GM21528 (cell line): ENCODE measurements around the gene AKT1.

Experiments
- ATAC-seq: cut with Tn5 transposase; IDR thresholded peaks from one replicate; pipeline ENCODE4 v1.9.1; 2021; ENCODE audit warnings: mild to moderate bottlenecking, moderate library complexity; ENCODE audit not compliant: unreplicated experiment, low FRiP score

The AKT1 gene

GRCh38 chr14:104800015-104800770 is 4.6 kb upstream of the AKT1 start:
- ATAC-seq: peak; percentile 45

- ATAC-seq: no peak
Measured at GRCh38 chr14:104799244-104800014, 3.9 kb upstream of the AKT1 start.

DNA sequence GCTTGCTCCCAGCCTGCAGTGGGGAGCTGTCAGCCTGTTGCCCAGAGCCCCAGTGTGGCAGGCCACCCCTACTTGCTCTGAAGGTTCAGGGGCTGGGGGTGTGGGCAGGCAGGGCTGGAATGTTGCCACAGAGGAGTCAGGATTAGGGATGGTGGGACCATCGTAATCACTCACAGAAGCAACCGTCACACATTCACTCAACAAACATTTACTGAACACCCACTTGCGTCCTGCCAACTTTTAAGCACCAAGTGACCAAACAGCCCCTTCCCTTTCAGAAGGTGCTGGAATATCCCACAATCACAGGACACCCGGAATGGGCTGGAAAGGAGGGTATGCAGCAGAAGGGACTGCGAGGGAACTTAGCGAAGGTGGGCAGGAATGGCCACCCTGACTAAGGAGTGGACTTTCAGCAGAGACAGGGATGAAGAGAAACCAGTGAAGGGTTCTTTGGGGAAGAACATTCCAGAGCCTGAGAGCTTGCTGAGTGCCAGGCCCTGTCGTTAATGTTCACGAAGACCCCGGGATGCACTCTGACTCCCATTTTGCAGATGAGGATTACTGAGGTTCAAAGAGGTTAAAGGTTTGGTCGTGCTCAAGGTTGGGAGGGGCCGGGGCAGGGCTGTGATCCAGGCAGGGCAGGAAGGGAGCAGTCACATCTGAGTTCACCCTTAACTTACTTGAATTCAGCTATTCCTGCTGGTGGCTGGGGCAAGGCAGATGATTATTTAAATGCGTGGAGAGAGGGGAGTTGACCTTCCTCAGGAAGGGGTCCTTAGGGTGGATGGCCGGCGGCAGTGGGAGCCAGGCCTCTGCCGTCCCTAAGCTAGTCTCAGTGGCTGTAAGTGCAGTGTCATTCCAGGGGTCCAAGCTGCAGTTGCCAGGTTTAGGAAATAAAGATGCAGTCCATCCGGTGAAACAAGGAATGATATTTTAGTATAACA is 3.0 kb upstream of the AKT1 start:
- ATAC-seq: no peak

- ATAC-seq: no peak
Measured at GRCh38 chr14:104797115-104798044, 1.8 kb upstream of the AKT1 start.

DNA sequence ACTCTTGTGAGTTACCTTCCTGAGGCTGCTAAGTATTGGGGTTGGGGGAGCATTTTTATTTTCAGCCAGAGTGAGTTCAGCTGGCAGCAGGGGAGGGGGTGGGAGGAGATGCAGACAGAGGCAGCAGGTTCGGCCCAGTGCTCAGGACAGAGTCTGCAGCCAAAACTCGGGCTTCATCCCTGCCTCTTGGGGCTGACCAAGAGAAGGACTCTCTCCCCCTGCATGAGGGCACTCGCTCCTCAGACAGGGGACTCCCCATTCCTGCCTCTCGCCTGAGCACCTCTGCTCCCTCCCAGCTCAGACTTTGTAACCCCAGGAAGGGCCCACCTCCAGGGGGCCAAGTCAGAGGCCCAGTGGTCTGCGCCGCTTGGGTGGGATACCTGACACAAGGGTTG is 1.1 kb upstream of the AKT1 start:
- ATAC-seq: no peak

- ATAC-seq: peak; percentile 38
Measured at GRCh38 chr14:104795781-104796686, 486 bp upstream of the AKT1 start.

- peak; percentile 2 for ATAC-seq
Measured at GRCh38 chr14:104794631-104794992, 936 bp downstream of the AKT1 start.

DNA sequence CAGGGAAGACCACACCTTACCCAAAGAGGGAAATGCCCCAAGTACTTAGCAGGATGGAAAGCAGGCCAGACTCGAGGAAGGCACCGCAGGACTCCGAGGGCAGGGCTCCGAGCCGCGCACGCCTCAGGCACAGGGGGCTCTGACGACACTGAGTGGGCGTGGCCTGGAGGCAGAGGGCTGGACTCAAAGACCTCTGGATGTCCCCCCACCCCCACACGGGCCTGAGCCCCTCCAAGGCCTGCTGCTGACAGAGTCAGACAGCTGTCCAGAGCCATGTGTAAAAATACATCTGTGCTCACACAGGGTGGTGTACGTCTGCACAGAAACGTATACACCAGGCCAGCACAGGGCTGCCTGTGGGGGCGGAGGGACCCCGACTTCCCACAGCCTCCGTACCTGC is 1.4 kb downstream of the AKT1 start:
- no peak for ATAC-seq

- no peak for ATAC-seq
Measured at GRCh38 chr14:104793703-104793959, 1.9 kb downstream of the AKT1 start.

DNA sequence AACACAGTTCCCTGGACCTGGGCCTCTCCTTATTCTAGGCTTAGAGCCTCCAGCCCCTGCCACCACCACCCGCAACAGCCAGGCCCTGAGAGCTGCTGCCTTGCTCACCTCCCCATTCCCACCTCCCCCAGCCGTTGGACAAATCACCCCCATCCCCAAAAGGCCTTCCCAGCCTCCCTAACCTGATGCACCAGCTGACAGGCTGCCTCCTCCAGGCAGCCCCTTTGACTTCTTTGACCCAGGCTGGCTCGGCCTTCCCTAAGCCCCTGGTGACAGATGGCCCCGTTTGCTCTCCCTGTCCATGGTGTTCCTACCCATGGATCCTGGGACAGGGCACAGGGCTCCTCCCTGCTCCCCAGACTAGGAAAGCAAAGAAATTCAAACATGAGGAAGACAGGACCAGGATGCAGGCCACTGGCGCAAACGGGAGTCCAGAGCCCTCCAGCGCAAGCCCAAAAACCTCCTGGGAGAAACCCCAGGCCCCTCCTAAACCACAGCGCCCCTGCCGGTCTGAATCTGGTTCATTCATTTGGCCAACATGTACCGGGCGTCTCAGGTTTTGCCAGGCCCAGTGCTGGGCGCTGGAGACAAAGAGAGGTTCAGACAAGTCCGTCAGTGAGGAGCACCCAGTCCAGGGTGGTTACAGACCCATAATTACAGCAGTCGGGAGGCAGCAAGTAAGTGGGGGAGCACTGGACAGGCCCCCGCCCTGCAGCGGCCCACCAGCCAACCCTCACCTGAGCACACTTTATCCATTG is 2.4 kb downstream of the AKT1 start:
- no peak for ATAC-seq

GRCh38 chr14:104792101-104792884 is 3.3 kb downstream of the AKT1 start:
- no peak for ATAC-seq

DNA sequence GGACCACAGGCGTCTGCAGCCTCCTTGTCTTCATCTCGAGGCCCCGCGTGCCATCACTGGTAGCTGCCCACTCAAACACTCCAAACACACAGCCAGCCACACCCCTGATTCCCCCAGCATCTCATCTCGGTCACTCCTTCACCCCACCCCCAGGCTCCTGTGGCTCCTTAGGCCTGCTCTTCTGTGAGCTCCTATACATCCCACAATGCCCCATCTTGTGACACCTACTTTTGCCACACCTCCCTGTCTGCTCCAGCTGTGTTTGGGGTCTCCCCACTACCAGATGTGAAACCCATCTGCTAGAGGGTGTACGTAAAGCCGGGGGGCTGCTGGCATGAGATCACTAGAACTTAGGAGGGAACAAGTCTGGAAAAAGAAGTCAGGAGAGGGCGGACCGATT is 4.1 kb downstream of the AKT1 start:
- ATAC-seq: no peak

DNA sequence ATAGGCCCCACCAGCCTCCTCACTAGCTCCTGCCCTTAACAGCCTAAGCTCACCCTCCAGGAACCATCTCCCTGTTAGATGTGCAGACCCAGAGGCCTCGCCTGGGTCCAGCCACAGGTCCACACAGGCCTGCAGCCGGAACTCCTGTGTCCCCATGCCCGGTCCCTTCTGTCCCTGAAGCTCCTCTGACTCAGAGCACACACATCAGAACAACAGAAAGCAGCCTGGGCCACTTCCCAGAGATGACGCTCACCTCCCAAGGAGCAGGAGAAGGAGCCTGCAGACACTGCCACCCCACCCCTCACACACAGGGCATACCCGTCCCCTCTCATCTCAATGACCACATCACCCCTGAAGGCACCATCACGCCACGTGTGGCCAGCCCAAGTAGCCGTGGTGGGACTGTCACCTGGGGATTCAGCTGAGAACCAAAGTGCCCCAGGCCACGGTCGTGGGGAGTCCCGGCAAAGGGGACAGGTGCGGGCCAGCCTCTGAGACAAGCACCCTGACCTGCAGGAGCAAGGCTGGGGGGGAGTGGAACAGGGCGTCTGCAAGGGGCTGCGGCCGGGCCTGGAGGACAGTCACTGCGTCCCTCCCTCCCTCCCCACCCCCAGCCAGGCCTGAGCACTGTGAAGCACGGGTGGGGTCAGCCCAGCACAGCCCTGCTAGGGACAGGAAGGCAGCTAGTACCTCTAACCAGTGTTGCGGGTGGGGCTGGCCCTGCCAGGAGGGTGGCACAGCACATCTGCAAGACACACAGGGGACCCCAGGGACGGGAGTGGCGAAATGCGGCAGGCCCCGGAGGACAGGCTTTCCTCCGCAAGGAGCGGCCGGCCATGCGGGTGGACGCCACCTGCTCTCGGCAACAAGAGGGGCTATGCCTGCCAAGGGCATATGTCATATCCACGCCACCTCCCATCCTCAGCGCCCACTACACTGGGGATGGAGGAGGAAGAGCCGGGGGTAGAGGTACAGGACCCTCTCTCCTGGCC is 5.5 kb downstream of the AKT1 start:
- no peak for ATAC-seq

GRCh38 chr14:104788873-104789663 is 6.5 kb downstream of the AKT1 start:
- no peak for ATAC-seq

DNA sequence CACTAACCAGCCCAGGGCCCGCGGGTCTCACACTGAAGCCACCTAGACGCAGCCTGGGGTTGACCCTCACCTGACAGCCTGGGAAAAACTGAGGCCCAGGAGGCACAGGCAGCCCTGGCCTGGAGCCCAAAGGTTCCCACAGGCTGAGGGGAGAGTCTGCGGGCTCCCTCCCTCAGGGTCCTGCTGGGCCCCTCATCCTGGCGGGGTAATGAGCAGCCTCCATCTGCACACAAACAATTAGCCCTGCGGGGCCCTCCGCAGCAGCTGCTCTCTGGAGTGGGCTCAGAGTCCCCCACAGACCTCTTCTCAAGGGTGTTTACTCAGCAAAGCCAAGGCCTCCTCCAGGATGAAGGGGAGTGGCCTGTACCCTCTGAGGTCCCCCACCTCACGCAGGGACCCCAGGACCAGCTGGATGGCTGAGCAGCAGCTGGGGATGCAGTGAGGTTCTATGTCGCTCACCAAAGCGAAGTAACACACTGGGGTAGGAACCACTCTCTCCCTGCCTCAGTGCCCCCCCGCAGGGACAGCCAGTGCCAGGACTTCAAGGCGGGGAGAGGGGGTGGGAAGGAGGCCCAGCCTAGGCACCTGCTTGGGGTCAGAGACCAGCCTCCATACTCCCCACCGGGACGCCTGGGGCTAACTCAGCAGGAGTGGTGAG is 7.3 kb downstream of the AKT1 start:
- ATAC-seq: no peak
